HUES48 (cell line): ENCODE data around the gene SPOCK1.

Experiments used
- H3K27ac ChIP-seq: one replicate; pipeline ENCODE4 v1.7.0; 2013; ENCODE audit warnings: low read depth, low read length, inconsistent platforms
- H3K27me3 ChIP-seq: 2 replicates; pipeline ENCODE4 v1.6.1; 2013; ENCODE audit warnings: mild to moderate bottlenecking, low read length; ENCODE audit not compliant: control insufficient read depth, insufficient read depth
- H3K36me3 ChIP-seq: 2 replicates; pipeline ENCODE4 v1.6.1; 2013; ENCODE audit warnings: low read length; ENCODE audit not compliant: control insufficient read depth, insufficient read depth
- H3K4me1 ChIP-seq: 2 replicates; pipeline ENCODE4 v1.6.1; 2013; ENCODE audit warnings: mild to moderate bottlenecking, low read length; ENCODE audit not compliant: control insufficient read depth, insufficient read depth
- H3K4me3 ChIP-seq: 2 replicates; pipeline ENCODE4 v1.5.1; 2013; ENCODE audit warnings: mild to moderate bottlenecking, low read depth, low read length
- H3K9ac ChIP-seq: 2 replicates; pipeline ENCODE4 v1.6.1; 2013; ENCODE audit warnings: mild to moderate bottlenecking, low read depth, low read length, moderate library complexity
- H3K9me3 ChIP-seq: 2 replicates; pipeline ENCODE4 v1.6.1; 2013; ENCODE audit warnings: low read length; ENCODE audit not compliant: control insufficient read depth, insufficient read depth

SPOCK1 gene

DNA sequence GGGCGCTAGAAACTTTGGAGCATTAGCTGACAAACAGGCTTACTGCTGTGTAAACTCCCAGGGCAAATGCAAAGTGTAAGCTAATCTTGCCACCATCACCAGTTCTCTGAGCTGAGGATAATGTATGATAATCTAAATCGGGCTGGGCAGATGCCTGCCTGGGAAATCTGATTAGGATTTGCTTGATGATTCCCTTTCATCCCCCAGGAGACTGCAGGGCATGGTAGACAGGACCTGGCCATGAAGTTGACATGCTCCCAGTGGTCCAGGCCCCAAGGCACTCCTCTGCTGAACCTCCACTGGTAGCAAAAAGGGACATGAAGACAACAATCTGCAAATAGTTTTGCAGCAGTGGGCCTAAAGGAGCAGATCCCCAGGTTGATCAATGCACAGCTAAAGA is 317.5 kb downstream of the SPOCK1 start:
- Histone ChIP-seq H3K4me3 (no peak overlapping the region), H3K4me1 (peaks cover 3% of the 10 kb centered on the region; the same call in 1 of the 2 replicates), H3K36me3 (no peaks in the 10 kb centered on the region), H3K9ac (no peak overlapping the region), H3K9me3 (no peaks in the 10 kb centered on the region), H3K27ac (no peak overlapping the region), H3K27me3 (no peaks in the 10 kb centered on the region)

DNA sequence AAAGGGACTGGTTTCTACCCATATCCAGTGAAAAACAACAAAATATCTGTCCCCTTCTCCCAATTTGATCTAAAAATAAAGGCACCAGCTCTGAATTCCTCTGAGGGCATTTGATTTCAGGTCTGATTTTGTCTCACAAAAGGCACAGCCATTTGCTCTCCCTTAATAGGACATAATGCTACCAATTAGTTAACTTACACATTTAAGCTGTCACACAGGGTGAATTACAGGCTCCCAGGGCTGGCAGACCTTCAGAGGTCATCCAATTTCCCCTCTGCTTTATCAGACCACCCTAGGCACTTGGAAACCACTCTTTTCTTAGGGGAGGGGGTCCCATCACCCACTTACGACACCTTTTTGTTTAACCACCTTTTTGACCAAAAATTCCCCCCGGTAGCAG is 319.9 kb downstream of the SPOCK1 start:
- Histone ChIP-seq H3K9ac (no peak overlapping the region), H3K27ac (no peak overlapping the region), H3K9me3 (no peaks in the 10 kb centered on the region), H3K36me3 (no peaks in the 10 kb centered on the region), H3K4me1 (peaks cover 3% of the 10 kb centered on the region; the same call in 1 of the 2 replicates), H3K4me3 (no peak overlapping the region), H3K27me3 (no peaks in the 10 kb centered on the region)

DNA sequence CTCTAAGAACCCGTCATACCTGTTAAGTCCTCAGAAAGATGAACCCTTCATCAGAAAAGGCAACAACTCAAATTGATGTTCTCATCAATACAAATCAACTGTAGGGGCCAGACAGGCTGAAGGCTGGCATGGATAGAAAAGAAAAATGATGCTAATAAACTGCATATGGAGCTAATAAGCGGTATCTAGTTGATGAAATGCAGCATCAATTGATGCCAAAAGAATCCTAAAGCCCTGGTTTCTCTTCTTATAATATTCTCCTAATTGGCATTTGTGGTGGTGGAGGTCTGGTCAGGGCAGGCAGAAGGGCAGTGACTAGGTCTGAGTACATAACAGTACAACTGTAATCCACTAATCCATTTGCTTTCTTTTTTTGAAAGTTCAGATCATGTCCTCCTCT is 322.5 kb downstream of the SPOCK1 start:
- Histone ChIP-seq H3K4me3 (no peak overlapping the region), H3K27me3 (no peaks in the 10 kb centered on the region), H3K36me3 (no peaks in the 10 kb centered on the region), H3K9me3 (no peaks in the 10 kb centered on the region), H3K4me1 (no peaks in the 10 kb centered on the region; the same call in 1 of the 2 replicates), H3K27ac (no peak overlapping the region), H3K9ac (no peak overlapping the region)

DNA sequence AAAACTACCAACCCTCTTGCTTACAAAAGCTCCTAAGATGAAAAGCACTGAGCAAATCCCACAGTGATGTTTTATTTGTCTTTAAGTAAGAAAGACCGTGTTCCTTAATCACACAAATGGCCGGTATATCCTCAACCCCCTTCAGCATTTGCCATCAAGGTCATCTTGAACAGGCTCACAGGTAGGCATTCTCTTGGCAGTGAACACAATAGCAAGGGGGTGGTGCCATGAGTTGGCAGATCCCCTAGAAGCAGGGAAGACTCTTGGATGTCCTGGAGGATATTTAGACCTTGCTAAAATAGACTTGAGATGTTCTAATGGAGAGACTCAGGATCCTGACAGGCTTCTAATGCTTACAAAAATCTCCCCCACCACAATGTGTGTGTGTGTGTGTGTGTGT is 323.0 kb downstream of the SPOCK1 start:
- H3K9me3 ChIP-seq = no peaks in the 10 kb centered on the region
- H3K27me3 ChIP-seq = no peaks in the 10 kb centered on the region
- no peaks in the 10 kb centered on the region for H3K36me3 ChIP-seq
- H3K27ac ChIP-seq = no peak overlapping the region
- H3K9ac ChIP-seq = no peak overlapping the region
- H3K4me3 ChIP-seq = no peak overlapping the region
- no peaks in the 10 kb centered on the region; the same call in 1 of the 2 replicates for H3K4me1 ChIP-seq

DNA sequence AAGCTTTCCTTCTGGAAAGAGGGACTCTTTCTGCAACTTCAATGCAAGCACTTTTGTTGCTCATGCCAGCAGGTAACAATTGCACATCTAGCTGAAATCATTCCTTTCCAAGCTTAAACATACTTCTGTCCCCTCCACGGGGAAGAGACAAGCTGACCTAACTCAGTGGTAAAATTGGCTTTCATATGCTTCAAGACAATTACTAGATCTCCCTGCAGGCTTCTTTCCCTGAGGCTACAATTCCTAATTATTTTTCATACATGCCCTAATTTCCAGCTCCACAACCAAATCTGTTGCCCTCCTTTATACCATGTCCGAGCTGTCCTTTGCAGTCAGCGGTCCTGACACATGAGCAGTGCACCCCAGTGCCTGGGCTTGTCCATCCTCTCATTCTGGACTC is 324.9 kb downstream of the SPOCK1 start:
- no peak overlapping the region for H3K9ac ChIP-seq
- H3K27me3 ChIP-seq = no peaks in the 10 kb centered on the region
- H3K4me1 ChIP-seq = no peaks in the 10 kb centered on the region; the same call in 1 of the 2 replicates
- no peaks in the 10 kb centered on the region for H3K36me3 ChIP-seq
- H3K27ac ChIP-seq = no peak overlapping the region
- no peaks in the 10 kb centered on the region for H3K9me3 ChIP-seq
- H3K4me3 ChIP-seq = no peak overlapping the region

DNA sequence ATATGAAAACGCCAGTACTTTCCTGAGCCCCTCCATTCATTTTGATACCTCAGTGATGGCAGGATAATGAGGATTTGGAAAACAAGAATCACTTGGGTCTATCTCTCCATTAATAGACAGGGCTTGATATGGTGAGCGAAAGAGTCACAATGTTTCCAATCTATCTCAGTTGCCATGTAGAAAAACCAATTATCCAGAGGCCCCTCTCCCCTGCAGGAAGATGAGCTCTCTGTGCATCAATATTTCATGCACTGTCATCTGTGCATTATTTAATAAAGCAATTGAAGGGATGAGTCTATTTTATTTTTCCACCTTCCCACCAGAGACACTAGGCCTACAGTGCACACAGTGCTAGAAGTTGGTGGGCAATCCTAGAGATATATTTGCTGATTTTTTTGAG is 326.9 kb downstream of the SPOCK1 start:
- Histone ChIP-seq H3K9ac (no peak overlapping the region), H3K9me3 (no peaks in the 10 kb centered on the region), H3K4me3 (no peak overlapping the region), H3K36me3 (no peaks in the 10 kb centered on the region), H3K4me1 (no peaks in the 10 kb centered on the region), H3K27ac (no peak overlapping the region), H3K27me3 (no peaks in the 10 kb centered on the region)

DNA sequence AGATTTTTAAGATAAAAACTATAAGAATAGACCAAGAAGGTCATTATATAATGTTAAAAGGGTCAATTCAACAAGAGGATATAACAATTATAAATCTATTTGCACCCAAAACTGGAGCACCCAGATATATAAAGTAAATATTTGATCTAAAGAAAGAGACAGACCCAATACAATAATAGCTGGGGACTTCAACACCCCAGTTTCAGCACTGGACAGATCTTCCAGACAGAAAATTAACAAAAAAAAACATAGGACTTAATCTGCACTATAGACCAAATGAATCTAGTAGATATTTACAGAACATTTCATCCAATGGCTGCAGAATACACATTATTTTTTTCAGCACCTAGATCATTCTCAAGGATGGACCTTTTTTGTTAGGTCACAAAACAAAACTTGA is 331.9 kb downstream of the SPOCK1 start:
- Histone ChIP-seq H3K4me3 (no peak overlapping the region), H3K27me3 (no peaks in the 10 kb centered on the region), H3K27ac (no peak overlapping the region), H3K9me3 (no peaks in the 10 kb centered on the region), H3K36me3 (no peaks in the 10 kb centered on the region), H3K4me1 (no peaks in the 10 kb centered on the region), H3K9ac (no peak overlapping the region)

DNA sequence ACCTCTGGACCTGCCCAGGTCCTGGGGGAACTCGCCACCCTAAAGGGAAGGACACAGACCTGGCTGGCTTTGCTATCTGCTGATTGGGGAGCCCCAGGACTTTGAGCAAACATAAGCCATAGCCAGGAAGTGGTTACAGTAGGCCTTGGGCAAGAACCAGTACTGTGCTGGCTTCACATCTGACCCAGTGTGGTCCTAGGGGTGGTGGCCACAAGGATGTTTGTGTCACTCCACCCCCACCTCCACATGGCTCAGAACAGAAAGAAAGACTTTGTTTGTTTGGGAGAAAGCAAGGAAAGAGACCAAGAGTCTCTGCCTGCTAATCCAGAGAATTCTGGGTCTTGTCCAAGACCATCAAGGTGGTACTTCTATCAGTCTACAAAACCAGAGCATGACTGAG is 334.2 kb downstream of the SPOCK1 start:
- no peak overlapping the region for H3K9ac ChIP-seq
- no peak overlapping the region for H3K4me3 ChIP-seq
- H3K4me1 ChIP-seq = no peaks in the 10 kb centered on the region
- H3K36me3 ChIP-seq = no peaks in the 10 kb centered on the region
- no peak overlapping the region for H3K27ac ChIP-seq
- no peaks in the 10 kb centered on the region for H3K9me3 ChIP-seq
- H3K27me3 ChIP-seq = no peaks in the 10 kb centered on the region

DNA sequence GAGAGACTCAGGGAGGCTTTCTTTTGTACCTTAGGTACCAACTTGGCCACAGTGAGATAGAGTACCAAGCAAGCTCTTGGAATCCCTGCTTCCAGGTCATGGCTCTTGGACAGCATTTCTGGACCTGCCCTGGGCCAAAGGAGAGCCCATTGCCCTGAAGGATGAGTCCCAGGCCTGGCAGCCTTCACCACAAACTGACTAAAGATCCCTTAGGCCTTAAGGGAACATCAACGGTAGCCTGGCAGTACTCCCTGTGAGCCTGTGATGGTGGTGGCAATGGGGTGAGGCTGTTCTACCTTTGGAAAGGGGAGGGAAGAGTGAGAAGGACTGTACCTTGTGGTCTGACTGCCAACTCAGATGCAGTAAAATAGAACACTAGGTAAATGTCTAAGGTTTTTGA is 334.6 kb downstream of the SPOCK1 start:
- Histone ChIP-seq H3K27ac (no peak overlapping the region), H3K9me3 (no peaks in the 10 kb centered on the region), H3K9ac (no peak overlapping the region), H3K4me3 (no peak overlapping the region), H3K36me3 (no peaks in the 10 kb centered on the region), H3K27me3 (no peaks in the 10 kb centered on the region), H3K4me1 (no peaks in the 10 kb centered on the region)

DNA sequence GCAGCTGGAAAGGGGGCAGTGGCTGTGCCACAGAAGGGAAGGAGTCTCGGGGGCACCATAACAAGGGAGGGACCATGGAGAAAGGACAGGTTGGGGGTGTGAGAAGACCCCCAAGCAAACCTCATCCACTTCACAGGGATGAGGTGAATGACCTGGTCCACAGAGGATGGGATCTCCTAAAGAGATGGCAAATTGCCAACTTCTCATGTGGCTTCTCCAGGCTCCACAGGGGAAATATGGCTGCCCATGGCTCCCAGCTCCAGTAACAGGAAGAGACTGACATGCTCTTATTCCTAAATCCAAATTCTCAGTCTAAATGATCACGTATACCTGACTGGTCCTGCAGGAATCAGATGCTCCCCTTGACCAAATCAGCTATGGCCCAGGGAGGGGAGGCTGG is 340.4 kb downstream of the SPOCK1 start:
- H3K9ac ChIP-seq = no peak overlapping the region
- no peaks in the 10 kb centered on the region for H3K36me3 ChIP-seq
- no peaks in the 10 kb centered on the region for H3K9me3 ChIP-seq
- H3K27ac ChIP-seq = no peak overlapping the region
- H3K4me1 ChIP-seq = peaks cover 11% of the 10 kb centered on the region
- H3K27me3 ChIP-seq = no peaks in the 10 kb centered on the region
- H3K4me3 ChIP-seq = no peak overlapping the region

DNA sequence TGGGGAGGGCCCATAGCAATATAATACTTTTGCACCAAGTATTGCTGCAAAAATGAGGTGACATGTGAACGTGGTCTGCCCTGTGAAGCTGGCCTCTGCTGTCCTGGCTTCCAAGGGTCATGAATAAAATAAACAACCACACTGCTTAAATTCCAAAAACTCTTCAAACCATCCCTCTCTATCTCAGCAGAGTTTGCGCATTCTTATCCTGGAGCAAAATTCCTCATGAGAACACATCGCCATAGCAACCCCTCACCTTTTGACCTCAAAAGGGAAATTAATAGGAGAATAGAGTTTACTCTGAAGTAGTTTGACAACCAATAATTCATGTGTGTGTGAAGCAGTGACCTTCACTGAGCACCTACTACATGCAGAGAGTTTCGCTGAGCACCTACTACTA is 342.9 kb downstream of the SPOCK1 start:
- H3K27me3 ChIP-seq = no peaks in the 10 kb centered on the region
- no peak overlapping the region for H3K4me3 ChIP-seq
- peaks cover 11% of the 10 kb centered on the region for H3K4me1 ChIP-seq
- H3K27ac ChIP-seq = no peak overlapping the region
- no peak overlapping the region for H3K9ac ChIP-seq
- no peaks in the 10 kb centered on the region for H3K9me3 ChIP-seq
- no peaks in the 10 kb centered on the region for H3K36me3 ChIP-seq
